Measurements from ENCODE around the gene ZNF335.

DNA sequence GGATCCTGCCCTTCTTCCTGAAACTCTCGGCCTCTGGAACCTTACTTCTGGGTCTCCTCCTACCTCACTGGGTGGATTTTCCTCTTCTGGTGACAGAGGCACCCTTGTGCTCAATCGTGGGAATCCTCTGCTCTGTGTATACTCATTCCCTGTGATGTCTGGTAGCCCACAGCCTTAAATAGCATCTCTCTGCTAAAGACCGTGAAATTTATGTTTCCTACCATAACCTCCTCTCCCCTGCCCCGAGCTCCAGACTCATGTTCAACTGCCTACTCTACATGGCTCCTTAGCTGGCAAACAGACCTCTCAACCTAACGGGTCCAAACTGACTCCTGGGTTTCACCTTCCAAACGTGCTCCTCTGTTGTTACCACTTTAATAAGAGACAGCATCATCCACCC lies 46.6 kb upstream of the ZNF335 start:
- TF ChIP-seq, protein P1, sequence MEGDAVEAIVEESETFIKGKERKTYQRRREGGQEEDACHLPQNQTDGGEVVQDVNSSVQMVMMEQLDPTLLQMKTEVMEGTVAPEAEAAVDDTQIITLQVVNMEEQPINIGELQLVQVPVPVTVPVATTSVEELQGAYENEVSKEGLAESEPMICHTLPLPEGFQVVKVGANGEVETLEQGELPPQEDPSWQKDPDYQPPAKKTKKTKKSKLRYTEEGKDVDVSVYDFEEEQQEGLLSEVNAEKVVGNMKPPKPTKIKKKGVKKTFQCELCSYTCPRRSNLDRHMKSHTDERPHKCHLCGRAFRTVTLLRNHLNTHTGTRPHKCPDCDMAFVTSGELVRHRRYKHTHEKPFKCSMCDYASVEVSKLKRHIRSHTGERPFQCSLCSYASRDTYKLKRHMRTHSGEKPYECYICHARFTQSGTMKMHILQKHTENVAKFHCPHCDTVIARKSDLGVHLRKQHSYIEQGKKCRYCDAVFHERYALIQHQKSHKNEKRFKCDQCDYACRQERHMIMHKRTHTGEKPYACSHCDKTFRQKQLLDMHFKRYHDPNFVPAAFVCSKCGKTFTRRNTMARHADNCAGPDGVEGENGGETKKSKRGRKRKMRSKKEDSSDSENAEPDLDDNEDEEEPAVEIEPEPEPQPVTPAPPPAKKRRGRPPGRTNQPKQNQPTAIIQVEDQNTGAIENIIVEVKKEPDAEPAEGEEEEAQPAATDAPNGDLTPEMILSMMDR (conservative IDR thresholded peaks at IDR 0.05 in 1 of 2, IDR thresholded peaks at IDR 0.05 in 1 of 2; ENCODE audit: extremely low read depth in 1 of 2, insufficient read depth in 1 of 2, low read depth in 1 of 2, low read length in 2 of 2): no peak
- TF ChIP-seq EZH2 (IDR thresholded peaks at IDR 0.05; ENCODE audit: borderline replicate concordance, low read length): no peak

Measured in mammary epithelial cell (primary cell).